Neutrophil (primary cell): Measurements from ENCODE around the gene AUNIP.

Experiments used
- H3K27ac ChIP-seq: fragments of 200-600 bp; sonication (generic); 2 replicates; pipeline ENCODE4 v1.5.1; 2016; ENCODE audit warnings: mild to moderate bottlenecking, moderate library complexity
- H3K27me3 ChIP-seq: fragments of 200-600 bp; sonication (generic); 2 replicates; pipeline ENCODE4 v1.6.0; 2016; ENCODE audit warnings: mild to moderate bottlenecking
- H3K36me3 ChIP-seq: fragments of 200-600 bp; sonication (generic); 2 replicates; pipeline ENCODE4 v1.5.1; 2017
- H3K4me1 ChIP-seq, 2 experiments: fragments of 200-600 bp in 1 of 2; sonication (generic) in 1 of 2; 1 replicate in 1 of 2; 2 replicates in 1 of 2; pipeline versions ENCODE4 v1.5.1 to v1.6.1; 2013 to 2016; ENCODE audit warnings: low read depth in 1 of 2, low read length in 1 of 2, mild to moderate bottlenecking in 1 of 2, moderate library complexity in 1 of 2; ENCODE audit not compliant: control insufficient read depth in 1 of 2, insufficient read depth in 1 of 2
- H3K4me3 ChIP-seq, 2 experiments: fragments of 200-600 bp in 1 of 2; sonication (generic) in 1 of 2; 1 replicate in 1 of 2; 2 replicates in 1 of 2; pipeline ENCODE4 v1.5.1; 2013 to 2016; ENCODE audit warnings: low read depth in 1 of 2, low read length in 1 of 2, mild to moderate bottlenecking in 1 of 2, moderate library complexity in 1 of 2
- H3K9me3 ChIP-seq: fragments of 200-600 bp; sonication (generic); 2 replicates; pipeline ENCODE4 v1.5.1; 2016
- CTCF ChIP-seq: fragments of 200-600 bp; sonication (generic); IDR thresholded peaks from 2 replicates; pipeline ENCODE4 v1.5.1; 2016; ENCODE audit warnings: antibody characterized with exemption

The AUNIP gene

GRCh38 chr1:25818569-25818968, 40.7 kb downstream of the AUNIP start:
- no peak for TF ChIP-seq CTCF
- Histone ChIP-seq H3K4me1 (peaks cover 22 to 24% of the 10 kb centered on the region in 2 experiments), H3K4me3 (no peak overlapping the region), H3K27me3 (no peaks in the 10 kb centered on the region), H3K9me3 (no peaks in the 10 kb centered on the region), H3K36me3 (peaks cover 17% of the 10 kb centered on the region), H3K27ac (no peak overlapping the region)

DNA sequence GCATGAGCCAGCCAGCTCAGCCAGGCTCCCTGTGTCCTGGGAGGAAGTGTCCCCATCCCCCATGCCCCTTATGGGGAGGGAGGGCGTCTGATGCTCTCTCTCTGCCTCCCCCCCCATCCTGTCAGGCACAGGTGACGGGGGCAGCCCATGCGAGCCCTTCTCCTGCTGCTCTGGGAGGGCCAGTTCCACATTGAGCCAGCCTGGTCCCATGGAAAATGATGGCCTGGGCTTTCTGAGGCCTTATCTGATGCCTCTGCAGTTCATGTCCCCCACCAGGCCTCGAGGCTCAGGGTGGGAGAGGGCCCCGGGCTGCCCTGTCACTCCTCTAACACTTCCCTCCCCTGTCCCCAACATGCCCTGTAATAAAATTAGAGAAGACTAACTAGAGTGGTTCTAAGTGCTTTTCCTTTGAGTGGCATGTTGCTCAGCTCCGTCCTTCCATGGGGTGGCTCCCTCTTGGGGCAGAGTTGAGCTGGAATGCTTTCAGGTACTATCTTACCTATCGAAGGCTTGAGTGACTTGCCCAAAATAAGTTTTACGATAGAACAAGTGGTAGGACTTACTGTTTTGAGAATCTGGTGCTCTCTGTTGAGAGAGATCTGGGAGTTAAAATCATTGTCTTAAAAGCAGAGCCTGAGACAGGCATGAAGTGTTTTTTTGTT, 41.3 kb downstream of the AUNIP start:
- no peak for TF ChIP-seq CTCF
- no peak overlapping the region for H3K27ac ChIP-seq
- no peak overlapping the region for H3K4me3 ChIP-seq

GRCh38 chr1:25816112-25816718, 43.0 kb downstream of the AUNIP start:
- Histone ChIP-seq H3K4me3 (no peak overlapping the region), H3K27ac (no peak overlapping the region), H3K9me3 (no peaks in the 10 kb centered on the region), H3K27me3 (no peaks in the 10 kb centered on the region), H3K36me3 (peaks cover 17% of the 10 kb centered on the region), H3K4me1 (peaks cover 14 to 15% of the 10 kb centered on the region in 2 experiments)
- TF ChIP-seq CTCF, result no peak

More for the DNA sequence above, 41.3 kb downstream of the AUNIP start:
- peaks cover 17% of the 10 kb centered on the region for H3K36me3 ChIP-seq
- peaks cover 22 to 24% of the 10 kb centered on the region in 2 experiments for H3K4me1 ChIP-seq
- H3K9me3 ChIP-seq, result no peaks in the 10 kb centered on the region
- no peaks in the 10 kb centered on the region for H3K27me3 ChIP-seq

GRCh38 chr1:25815208-25816111, 43.8 kb downstream of the AUNIP start:
- Histone ChIP-seq H3K4me1 (peaks cover 7 to 14% of the 10 kb centered on the region in 2 experiments), H3K36me3 (peaks cover 17% of the 10 kb centered on the region), H3K27me3 (no peaks in the 10 kb centered on the region), H3K9me3 (no peaks in the 10 kb centered on the region), H3K4me3 (no peak overlapping the region), H3K27ac (no peak overlapping the region)
- TF ChIP-seq CTCF, result no peak

GRCh38 chr1:25814549-25815087, 44.6 kb downstream of the AUNIP start:
- Histone ChIP-seq H3K4me1 (peaks cover 12 to 18% of the 10 kb centered on the region in 2 experiments), H3K36me3 (peaks cover 17% of the 10 kb centered on the region), H3K27me3 (no peaks in the 10 kb centered on the region), H3K9me3 (no peaks in the 10 kb centered on the region), H3K4me3 (no peak overlapping the region), H3K27ac (no peak overlapping the region)
- TF ChIP-seq CTCF, result no peak
